Measurements from ENCODE around the gene MYO9B.
A peak's percentile ranks its signal among the peaks of the same experiment; 100 is the strongest.

MYO9B gene

DNA sequence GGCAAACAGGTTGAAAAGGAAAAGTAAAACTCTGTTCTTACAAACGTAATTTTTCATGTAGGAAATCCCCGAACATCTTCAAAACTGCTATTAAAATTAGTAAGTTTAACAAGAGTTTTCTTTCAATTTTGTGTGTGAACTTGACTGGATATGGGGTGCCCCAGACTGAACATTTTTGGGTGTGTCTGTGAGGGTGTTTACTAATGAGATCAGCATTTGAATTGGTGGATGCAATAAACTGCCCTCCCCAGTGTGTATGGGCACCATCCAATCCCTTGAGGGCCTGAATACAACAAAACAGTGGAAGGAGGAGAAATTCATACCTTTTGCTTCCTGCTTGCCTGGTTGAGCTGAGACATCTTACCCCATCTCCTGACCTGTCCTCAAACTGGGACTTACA is 12.1 kb upstream of the MYO9B start:
- no peak for DNase-seq

DNA sequence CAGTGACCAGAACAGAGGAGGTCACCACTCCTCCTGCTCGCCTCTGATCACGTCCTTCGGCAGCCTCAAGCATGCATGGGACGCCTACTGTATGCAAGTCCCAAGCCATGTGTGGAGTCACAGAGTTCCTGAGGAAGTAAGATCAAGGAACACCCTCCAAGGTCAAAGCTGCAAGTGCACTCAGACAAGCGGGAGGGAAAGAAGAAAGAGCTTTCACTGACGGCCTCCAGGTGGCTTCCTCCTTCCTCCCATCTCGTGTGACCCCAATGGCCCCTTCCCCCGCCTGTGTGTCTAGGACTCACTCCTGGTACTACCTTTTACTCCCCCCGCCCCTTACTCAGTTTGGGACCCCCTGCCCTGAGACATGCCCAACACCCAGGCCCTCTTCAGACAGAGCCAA is 6.4 kb upstream of the MYO9B start:
- no peak for DNase-seq

DNA sequence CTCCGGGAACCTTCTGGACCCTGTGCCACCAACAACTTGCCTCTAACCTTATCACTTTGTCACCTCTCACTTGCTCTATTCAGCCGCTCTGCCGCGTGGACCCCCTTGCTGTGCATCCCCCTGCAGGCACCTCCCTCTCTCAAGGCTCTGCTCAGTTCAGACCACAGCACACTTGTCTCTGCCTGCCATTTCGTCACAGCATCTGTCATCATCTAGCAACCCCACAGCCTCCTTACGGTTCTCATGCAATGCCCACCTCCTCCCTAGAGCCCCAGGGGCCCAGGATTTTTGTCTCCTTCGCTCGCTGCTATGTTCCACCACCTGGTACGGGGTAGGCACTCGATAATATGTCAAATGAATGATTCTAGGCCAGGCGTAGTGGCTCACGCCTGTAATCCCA is 5.2 kb upstream of the MYO9B start:
- DNase-seq = no peak

DNA sequence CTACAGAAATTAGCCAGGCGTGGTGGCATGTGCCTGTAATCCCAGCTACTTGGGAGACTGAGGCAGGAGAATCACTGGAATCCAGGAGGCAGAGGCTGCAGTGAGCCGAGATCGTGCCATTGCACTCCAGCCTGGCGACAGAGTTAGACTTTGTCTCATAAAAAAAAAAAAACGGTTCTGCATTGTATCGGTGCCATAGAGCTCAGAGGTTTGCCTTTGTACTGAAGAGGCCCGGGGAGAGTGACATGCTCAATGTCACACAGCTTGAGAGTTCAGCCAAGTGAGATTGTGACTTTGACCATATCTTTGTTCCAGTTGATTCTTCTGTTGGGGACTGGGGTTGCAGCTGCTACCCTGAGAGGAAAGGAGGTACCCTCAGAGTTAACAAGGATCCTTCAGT is 4.7 kb upstream of the MYO9B start:
- DNase-seq = no peak

DNA sequence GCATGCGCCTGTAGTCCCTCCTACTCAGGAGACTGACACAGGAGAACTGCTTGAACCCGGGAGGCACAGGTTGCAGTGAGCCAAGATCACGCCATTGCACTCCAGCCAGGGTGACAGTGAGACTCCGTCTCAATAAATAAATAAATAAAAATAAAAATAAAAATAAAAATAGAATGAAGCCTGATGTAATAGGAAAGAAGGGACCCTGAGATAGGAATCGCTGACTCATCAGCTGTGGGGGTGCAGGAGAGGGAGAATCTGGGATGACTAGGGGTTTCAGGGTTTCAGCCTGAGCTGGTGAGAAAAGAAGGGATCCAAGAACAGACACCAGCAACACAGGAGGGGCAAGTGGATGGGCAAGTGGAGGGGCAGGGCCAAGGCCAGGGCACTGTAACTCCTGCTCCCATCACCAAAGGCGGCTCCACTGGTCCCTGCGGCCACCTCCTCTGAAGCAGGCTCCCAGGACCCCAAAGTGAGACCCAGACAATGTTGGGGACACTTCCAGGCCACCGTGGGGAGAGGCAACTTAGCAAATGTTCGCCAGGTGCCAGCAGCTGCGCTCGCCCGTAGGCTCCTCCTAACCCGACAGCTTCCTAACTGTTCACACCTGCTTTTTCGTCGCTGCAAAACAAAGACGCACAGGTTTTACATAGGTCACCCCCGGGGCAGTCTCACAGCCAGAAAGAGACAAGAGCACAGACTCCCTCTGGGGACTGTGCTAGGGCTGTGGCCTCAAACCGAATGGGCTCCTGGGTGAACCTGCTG is 1.5 kb upstream of the MYO9B start:
- no peak for DNase-seq

DNA sequence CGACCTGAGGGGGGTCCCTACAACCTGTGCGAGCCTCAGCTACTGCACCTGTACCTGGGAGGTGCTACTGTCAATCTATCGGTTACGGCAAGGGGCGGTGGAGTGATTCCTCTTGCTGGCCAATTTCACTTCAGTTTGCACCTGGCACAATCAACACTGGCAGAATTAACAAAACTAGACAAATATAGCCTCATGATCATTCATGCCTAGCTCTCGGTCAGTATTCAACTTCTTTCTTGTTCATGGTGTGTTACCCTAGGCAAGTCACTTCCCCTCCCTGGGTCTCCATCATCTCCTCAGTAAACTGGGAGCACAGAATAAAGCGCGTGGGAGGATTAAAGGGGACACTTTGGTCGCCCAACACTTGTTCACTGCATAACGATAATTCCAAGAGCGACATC is 943 bp upstream of the MYO9B start:
- no peak for DNase-seq

DNA sequence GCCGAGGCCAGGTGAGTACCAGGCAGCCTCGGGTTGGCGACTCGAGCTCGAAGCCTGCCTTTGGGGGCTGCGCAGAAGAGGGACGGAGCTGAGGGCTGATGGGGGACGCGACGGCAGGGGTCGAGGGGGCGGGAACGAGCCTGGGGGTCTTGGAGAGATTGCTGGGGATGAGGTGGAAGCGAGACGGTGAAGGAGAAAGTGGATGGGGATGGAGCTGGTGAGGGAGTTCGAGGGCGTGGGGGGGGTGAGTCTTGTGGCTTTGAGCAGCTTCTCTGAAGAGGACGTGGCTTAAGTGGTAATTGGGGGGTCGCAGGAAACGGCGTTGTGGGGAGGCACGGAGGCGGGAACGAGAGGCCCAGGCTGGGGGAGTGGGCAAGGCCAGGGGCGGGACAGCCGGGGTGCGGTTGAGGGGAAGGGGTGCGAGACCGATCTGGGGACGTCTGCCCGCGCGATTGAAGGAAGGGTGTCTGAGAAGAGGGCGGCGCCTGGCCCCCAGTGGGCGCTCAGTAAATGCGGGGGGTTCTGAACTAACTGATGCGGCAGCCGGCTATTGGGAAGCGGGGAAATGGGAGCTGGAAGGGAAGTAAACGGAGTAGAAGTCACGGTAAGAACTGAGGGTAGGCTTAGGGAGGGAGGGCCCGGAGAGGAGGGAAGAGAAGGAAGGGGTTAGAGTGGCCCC is 426 bp downstream of the MYO9B start:
- DNase-seq = peak; percentile 77

DNA sequence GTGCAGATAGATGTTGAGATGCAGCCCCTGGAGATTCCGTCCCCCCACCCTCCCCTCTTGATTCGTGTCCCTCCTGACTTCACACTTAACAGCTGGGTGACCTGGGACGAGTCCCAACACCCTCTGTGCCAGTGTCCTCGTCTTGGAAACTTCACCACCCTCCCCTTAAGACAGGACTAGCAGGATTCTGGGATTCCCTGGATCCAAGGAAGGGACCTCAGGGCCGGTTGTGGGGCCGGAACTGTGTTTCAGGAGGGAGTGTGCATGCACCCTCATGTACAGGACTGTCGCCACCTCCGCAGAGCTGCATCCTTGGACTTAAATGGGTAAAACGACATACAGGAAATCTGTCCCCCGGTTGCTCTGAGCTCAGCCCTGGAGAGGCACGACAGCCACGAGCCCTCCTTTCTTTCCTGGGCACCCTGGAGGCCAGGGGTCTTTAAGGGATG is 990 bp downstream of the MYO9B start:
- DNase-seq = peak; percentile 39

DNA sequence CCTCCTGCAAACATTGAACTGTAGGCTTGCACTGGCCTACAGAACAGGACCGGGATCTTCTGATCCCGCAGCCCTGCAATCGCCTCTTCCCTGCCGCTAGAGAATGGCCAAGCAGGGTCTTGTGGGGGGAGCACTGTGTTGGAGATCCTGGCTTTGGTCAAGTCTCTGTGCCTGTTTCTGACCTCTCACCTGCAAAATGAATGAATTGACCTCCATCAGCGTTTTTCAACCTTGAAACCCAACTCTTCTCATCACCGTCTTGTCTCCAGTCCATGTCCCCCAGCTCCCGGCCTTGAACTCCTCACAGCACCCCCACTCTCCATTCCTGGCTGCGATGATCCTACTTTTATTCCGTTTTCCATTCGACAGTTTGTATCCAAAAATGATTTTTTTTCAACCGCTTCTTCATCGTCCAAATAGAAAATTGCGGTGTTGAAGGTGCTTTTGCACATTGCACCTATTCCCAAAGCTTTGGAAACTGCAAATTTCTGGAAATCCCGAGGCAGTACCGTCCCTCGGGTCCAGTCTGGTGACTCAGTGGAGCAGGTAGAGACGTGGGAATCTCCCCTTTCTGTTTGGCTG is 2.0 kb downstream of the MYO9B start:
- DNase-seq = no peak

DNA sequence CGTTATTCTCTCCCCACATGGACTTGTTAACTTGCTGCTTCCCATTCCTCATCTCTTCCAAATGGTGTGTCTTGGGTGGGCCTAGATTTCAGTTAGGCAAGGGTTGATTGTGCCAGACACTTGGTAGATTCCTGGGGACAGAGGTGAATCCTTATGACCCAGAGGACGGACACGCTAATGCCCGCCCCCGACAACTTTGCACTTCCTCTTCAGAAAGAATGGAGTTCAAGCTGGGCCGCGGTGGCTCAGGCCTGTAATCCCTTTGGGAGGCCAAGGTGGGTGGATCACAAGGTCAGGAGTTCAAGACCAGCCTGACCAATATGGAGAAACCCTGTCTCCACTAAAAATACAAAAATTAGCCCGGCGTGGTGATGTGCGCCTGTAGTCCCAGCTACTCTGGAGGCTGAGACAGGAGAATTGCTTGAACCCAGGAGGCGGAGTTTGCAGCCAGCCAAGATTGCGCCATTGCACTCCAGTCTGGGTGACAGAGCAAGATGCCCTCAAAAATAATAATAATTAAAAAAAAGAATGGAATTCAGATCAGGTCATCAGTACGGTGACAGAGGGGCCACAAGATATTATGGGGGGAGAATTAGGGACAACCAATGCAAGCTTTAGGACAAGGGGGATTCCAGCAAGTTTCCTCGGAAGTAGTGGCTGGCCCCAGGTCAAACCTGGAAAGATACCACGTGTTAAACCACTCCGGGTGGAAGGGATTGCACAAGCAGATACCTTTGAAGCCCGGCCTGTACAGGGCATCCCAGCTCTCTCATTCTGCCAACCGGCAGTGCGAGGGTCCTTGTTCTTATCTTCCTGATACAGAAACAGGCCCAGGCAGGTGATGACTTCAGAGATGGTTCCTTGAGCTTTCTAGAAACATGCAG is 2.7 kb downstream of the MYO9B start:
- no peak for DNase-seq

DNA sequence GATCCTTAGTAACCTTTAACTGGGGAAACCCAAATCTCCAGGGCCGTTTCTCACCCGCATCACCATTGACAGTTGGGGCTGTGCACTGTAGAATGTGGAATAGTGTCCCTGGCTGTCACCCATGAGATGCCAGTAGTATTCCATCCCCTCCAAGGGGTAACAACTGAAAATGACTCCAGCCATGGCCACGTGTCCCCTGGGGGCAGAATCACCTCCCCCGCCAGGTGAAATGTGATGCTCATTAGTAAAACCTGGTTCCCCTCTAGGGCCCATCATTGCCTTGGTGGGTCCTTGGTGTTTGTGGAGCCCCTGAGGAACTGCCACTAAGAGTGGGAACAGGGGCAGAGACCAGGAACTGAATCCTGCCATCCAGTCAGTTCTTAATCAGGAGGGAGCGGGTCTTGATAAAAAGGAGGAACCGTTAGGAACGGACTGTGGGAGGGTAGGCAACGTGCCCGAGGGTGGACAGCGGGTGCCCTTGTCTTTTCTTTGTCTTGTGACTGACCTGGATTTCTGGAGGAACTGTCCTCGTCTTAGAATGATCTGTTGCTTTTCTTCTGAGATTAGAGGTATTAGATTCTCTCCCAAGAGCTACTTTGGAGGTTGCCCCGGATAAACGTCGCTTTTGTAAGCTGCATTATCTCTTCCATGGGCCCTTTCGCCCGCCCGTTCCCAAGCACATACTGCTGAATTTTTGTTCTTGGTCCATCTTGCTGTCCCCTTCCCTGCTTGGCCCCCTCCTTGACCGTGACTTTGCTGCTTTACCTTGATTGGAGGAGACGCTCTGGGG is 3.5 kb downstream of the MYO9B start:
- no peak for DNase-seq

DNA sequence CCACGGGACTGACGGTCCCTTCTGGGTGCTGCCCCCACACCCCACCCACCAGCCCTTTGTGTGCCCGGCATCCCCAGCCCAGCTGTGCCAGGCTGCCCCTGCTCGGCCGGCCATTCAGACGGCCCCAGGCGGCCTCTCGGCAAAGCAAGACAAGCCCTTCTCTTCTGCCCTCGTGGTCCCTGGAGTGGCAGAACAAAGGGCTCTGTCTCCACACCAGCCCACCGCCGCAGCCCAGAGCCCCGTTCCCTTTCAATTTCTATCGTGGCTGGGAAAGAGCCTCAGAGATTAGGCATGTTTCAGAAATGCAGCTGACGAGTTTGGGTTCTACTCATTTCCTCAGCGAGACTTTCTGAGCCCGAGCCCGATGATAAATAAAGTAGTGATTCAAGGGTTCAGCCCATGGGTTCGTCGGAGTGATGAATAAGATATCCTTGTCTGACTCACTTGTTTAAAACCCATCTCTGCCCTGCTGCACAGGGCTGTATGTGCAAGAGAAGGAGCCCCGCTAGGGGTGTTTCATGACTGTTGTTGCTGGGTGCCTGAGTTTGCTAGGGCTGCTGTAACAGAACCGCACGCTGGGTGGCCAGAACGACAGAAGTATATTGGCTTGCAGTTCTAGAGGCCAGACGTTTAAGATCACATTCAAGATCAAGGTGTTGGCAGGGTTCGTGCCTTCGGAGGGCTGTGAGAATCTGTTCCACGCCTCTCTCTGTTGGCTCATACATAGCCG is 4.3 kb downstream of the MYO9B start:
- DNase-seq = peak; percentile 55

DNA sequence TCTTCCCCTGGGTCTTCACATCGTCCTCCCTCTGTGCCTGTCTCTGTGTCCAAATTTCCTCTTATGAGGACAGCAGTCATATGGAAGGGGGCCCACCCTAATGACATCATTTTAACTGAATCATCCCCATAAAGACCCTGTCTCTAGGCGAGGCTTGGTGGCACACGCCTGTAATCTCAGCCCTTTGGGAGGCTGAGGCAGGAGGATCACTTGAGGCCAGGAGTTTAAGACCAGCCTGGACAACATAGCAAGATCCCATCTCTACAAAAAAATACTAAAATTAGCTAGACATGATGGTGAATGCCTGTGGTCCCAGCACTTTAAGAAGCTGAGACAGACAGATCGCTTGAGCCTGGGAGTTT is 4.8 kb downstream of the MYO9B start:
- DNase-seq = no peak

DNA sequence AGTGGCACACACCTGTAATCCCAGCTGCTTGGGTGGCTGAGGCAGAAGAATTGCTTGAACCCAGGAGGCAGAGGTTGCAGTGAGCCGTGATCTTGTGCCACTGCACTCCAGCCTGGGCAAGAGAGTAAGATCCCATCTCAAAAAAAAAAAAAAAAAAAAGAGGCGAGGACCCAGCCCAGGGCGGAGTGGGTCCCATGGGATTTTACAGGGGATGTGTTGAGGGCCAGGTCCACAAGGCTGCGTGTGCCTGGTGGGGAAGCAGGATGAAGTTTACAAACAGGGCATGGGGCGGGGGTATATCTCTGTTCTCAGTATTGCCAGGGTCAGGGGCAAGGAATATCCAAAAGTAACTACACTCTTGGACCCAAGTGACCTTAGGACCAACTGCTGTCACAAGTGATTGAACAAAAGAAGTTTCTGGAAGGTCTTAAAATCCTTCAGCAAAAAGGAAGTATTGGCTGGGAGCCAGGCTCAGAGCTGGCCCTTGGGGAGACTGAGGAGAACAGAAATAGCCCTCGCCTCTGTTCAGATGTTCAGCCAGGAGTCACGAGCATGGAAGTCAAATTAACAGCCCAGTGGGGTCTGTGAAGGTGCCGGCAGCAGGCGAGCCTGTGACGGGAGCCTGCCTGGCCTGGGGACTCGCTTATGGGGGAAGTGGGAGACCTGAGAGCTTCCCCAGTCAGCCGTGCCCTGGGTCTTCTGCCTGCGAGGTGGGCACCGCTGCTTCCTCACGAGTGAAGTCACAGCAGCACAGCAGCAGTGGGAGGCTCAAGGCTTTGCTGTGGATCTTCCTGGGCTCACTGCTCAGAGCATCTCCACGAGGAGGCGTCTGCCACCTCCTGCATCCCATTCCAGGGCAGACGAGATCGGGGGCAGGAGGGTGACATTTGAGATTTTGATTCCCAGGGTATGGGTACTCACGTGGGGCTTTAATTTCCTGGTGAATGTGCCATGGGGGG is 6.4 kb downstream of the MYO9B start:
- no peak for DNase-seq

DNA sequence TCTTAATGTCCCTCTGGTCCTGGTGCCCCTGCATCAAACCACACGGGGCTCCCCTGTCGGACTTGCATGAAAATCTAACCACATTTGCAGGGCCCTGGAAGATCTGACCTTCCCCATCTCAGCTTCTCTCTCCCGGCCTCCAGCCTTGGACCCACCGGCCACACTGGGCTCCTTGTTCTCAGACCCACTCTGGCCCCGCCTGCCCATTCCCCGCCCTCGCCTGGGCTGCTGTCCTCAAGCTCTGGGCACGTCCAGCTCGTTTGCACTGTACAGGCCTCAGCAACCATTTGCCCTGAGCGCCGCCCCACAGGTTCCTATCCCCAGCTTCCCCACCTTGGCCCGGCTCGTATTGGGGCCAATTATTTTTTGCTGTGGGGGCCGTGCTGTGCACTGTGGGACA is 10.5 kb downstream of the MYO9B start:
- no peak for DNase-seq

DNA sequence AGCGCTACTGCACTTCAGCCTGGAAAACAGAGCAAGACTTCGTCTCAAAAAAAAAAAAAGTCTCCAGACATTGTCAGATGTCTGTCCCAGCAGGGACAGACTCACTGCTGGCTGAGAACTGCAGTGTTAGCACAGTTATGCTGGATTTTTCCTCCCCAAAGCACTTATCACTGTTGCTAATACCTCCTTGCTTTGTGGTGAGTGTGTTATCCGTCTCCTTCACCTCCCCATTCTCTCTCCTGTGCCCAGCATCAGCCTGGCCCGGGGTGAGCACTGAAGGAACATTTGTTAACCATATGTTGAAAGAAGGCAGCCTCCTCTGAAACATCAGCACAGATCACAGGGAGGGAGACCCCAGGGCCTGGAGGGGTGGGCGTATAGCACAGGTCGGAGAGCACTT is 11.3 kb downstream of the MYO9B start:
- no peak for DNase-seq

DNA sequence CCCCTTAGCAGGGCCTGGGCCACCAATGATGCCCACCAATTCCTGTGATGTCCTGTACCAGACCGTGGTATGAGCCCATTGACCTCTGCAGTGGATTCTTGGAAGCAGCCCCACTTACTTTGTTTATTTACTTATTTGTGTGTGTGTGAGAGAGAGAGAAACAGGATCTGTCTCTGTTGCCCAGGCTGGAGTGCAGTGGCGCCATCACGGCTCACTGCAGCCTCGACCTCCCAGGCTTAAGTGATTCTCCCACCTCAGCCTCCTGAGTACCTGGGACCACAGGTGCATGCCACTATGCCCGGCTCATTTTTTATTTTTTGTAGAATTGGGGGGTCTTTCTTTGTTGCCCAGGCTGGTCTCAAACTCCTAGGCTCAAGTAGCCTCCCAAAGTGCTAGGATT is 13.0 kb downstream of the MYO9B start:
- DNase-seq = no peak

DNA sequence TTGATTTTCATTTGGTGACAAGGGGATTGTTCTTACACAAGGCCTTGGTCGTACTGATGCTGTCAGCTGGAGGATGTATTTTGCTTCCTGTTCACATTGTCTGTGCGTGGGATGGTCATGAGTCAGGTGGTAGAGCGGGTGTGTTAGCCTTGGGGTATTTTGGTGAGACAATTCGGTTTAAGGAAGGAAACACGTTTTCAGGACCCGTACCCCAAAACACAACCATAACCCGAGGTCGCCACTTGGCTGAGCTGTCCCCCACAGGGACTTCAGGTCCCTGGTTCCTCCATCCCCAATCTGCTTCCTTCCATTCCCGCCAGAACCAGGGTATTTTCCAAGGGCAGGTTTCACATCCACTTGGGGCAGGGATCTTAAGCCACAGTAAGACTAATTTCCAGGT is 15.0 kb downstream of the MYO9B start:
- DNase-seq = no peak

DNA sequence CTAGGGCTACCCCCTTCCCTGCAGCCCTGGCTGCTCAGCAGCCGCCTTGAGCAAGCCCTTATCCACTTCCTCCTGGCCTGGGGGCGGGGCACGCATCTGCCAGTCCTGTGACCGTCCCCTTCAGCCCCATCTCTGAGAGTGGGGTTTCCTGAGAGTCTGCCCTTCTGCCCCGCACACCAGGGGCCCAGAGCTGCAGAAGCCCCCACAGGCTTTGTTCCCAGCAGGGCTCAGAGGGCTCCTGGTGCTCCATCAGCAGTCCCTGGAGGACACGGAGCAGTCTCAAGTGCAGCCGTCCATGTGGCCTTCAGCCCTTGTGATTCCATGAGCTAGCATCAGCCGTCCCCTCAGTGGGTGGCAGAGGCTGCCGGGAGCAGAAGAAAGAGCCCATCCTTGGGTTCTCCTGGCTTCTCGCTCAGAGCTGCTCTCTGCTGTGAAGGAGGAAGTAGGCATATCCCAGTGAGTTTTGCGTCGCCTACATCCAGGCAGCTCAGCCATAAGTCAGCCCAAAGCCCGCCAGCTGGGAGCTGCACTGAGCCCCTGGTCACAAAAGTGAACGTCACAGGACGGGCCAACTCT is 16.3 kb downstream of the MYO9B start:
- no peak for DNase-seq

DNA sequence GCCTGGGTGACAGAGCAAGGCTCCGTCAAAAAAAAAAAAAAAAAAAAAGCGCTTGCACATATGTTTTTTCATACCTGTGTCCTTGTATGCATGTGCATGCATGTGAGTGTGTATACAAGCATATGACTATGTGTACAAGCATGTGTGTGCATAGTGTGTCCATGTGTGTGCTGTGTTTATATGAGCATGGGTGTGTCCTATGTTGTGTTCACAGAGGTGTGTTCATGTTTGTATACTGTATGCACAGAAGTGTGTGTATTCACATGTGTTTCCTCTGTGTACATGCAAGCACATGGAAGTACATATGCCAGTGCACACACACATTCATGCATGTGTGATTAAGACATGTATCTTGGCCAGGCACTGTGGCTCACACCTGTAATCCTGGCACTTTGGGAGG is 17.1 kb downstream of the MYO9B start:
- DNase-seq = no peak
